HG03571 (cell line): ENCODE results near the gene RRP1.
A peak's percentile ranks its signal among the peaks of the same experiment; 100 is the strongest.

Experiments used
- ATAC-seq: cut with Tn5 transposase; IDR thresholded peaks from one replicate; pipeline ENCODE4 v1.9.1; 2021; ENCODE audit not compliant: unreplicated experiment

Gene RRP1

GRCh38 chr21:43775795-43776430 lies 13.5 kb upstream of the RRP1 start, which contains the start of gene CSTB:
TSS of gene CSTB (minus strand) at chr21:43776308. CDS start at chr21:43776269, 39 bp downstream.
- ATAC-seq, result peak; percentile 71

GRCh38 chr21:43777953-43778352 lies 11.4 kb upstream of the RRP1 start:
- no peak for ATAC-seq

- no peak for ATAC-seq
Measured at GRCh38 chr21:43778469-43779335, 10.7 kb upstream of the RRP1 start.

GRCh38 chr21:43779660-43780059 lies 9.7 kb upstream of the RRP1 start:
- ATAC-seq, result no peak

- ATAC-seq, result no peak
Measured at GRCh38 chr21:43781846-43782245, 7.5 kb upstream of the RRP1 start.

GRCh38 chr21:43782431-43783097 lies 6.8 kb upstream of the RRP1 start:
- ATAC-seq, result no peak

- no peak for ATAC-seq
Measured at GRCh38 chr21:43783098-43783700, 6.2 kb upstream of the RRP1 start.

GRCh38 chr21:43785134-43785533 lies 4.2 kb upstream of the RRP1 start:
- no peak for ATAC-seq

- ATAC-seq, result no peak
Measured at GRCh38 chr21:43786300-43786806, 3.0 kb upstream of the RRP1 start.

GRCh38 chr21:43786807-43787440 lies 2.5 kb upstream of the RRP1 start:
- ATAC-seq, result no peak

- ATAC-seq, result no peak
Measured at GRCh38 chr21:43790010-43790524, 690 bp downstream of the RRP1 start.

- no peak for ATAC-seq
Measured at GRCh38 chr21:43792406-43792805, 3.0 kb downstream of the RRP1 start.

- no peak for ATAC-seq
Measured at GRCh38 chr21:43793243-43793642, 3.9 kb downstream of the RRP1 start.

GRCh38 chr21:43794311-43794710 lies 4.9 kb downstream of the RRP1 start:
- ATAC-seq, result no peak

GRCh38 chr21:43794857-43795256 lies 5.5 kb downstream of the RRP1 start:
- ATAC-seq, result no peak

GRCh38 chr21:43797415-43797814 lies 8.0 kb downstream of the RRP1 start:
- ATAC-seq, result no peak

GRCh38 chr21:43797925-43798715 lies 8.7 kb downstream of the RRP1 start:
- ATAC-seq, result no peak

- no peak for ATAC-seq
Measured at GRCh38 chr21:43799301-43799840, 10.0 kb downstream of the RRP1 start.

- no peak for ATAC-seq
Measured at GRCh38 chr21:43800124-43800523, 10.7 kb downstream of the RRP1 start.
